DMS79 (cell line): ENCODE data around the gene RPL37A.

Source experiments
- DNase-seq: peaks from one replicate; lab custom pipeline; 2025; lab: John Stamatoyannopoulos, UW

Gene RPL37A

GRCh38 chr2:216498379-216499352, at the start of gene RPL37A:
TSS of gene RPL37A (plus strand) at chr2:216498844. CDS start at chr2:216498875, 31 bp downstream.
- DNase-seq: peak; percentile 91

GRCh38 chr2:216450346-216450745, 48.3 kb upstream of the RPL37A start:
- DNase-seq: no peak

GRCh38 chr2:216450784-216451183, 47.9 kb upstream of the RPL37A start:
- DNase-seq: no peak

GRCh38 chr2:216453955-216454614, 44.6 kb upstream of the RPL37A start:
- no peak for DNase-seq

- no peak for DNase-seq
Observed at GRCh38 chr2:216463148-216463547, 35.5 kb upstream of the RPL37A start.

GRCh38 chr2:216464104-216464720, 34.4 kb upstream of the RPL37A start:
- DNase-seq: peak; percentile 1

- DNase-seq: no peak
Observed at GRCh38 chr2:216465579-216466195, 33.0 kb upstream of the RPL37A start.

GRCh38 chr2:216467845-216468244, 30.8 kb upstream of the RPL37A start:
- no peak for DNase-seq

GRCh38 chr2:216469661-216470060, 29.0 kb upstream of the RPL37A start:
- no peak for DNase-seq

- DNase-seq: no peak
Observed at GRCh38 chr2:216473187-216473586, 25.5 kb upstream of the RPL37A start.

GRCh38 chr2:216474925-216475670, 23.5 kb upstream of the RPL37A start:
- no peak for DNase-seq

GRCh38 chr2:216475767-216476166, 22.9 kb upstream of the RPL37A start:
- DNase-seq: no peak

- no peak for DNase-seq
Observed at GRCh38 chr2:216477283-216478035, 21.2 kb upstream of the RPL37A start.

GRCh38 chr2:216478151-216478550, 20.5 kb upstream of the RPL37A start:
- DNase-seq: no peak

GRCh38 chr2:216478791-216479190, 19.9 kb upstream of the RPL37A start:
- no peak for DNase-seq

- DNase-seq: no peak
Observed at GRCh38 chr2:216480221-216480620, 18.4 kb upstream of the RPL37A start.

- DNase-seq: no peak
Observed at GRCh38 chr2:216482640-216483039, 16.0 kb upstream of the RPL37A start.

GRCh38 chr2:216485237-216485636, 13.4 kb upstream of the RPL37A start:
- DNase-seq: no peak

GRCh38 chr2:216485745-216486144, 12.9 kb upstream of the RPL37A start:
- DNase-seq: no peak

GRCh38 chr2:216486271-216486670, 12.4 kb upstream of the RPL37A start:
- no peak for DNase-seq

GRCh38 chr2:216486708-216487107, 11.9 kb upstream of the RPL37A start:
- no peak for DNase-seq
